OCI-LY1 (cell line): Measurements from ENCODE around the gene IBA57.

ENCODE experiments used
- EZH2 ChIP-seq: fragments of 200-600 bp; sonication (generic), shearing (Covaris generic); IDR thresholded peaks from 2 replicates; pipeline ENCODE4 v1.8.0; 2017; ENCODE audit warnings: borderline replicate concordance, mixed run types, mild to moderate bottlenecking, antibody characterized with exemption, low read length, moderate library complexity, mixed read lengths
- TF ChIP-seq, protein P1 (sequence below): fragments of 200-600 bp; sonication (generic), shearing (Covaris generic); IDR thresholded peaks from 2 replicates; pipeline ENCODE4 v1.5.1; 2017; ENCODE audit warnings: mild to moderate bottlenecking, antibody characterized with exemption, low read length, moderate library complexity, mixed read lengths

DNA sequence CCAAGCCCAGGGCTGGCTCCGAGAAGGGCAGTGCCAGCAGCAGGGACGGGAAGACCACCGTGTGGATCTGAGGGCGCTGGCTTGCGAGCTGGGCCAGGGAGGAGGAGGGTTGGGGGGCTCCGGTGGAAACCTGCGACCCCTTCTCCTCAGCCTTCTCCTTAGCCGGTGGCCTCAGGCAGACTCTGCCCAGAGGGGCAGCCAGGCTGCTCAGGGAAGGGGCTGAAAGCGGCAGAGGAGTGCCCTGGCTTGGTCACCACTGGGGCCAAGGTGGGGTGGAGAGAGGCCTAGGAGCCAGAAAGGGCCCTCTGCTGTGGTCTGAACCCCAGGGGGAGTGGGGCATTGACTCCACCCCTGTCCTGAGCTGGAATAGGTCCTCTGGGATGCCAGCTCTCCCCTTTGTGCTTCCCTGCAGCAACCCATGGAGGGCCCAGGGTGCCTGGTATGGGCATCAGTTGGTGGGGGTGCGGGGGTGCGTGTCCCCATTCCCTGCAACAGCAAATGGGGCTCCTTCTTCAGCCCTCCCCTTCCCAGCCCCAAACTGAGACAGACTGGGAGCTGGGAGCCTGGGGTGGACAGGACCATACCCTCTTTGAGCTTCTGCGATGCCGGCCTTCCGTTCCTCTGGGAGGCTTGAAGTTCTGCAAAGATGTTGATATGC, 6.5 kb upstream of the IBA57 start:
- TF ChIP-seq, protein P1, sequence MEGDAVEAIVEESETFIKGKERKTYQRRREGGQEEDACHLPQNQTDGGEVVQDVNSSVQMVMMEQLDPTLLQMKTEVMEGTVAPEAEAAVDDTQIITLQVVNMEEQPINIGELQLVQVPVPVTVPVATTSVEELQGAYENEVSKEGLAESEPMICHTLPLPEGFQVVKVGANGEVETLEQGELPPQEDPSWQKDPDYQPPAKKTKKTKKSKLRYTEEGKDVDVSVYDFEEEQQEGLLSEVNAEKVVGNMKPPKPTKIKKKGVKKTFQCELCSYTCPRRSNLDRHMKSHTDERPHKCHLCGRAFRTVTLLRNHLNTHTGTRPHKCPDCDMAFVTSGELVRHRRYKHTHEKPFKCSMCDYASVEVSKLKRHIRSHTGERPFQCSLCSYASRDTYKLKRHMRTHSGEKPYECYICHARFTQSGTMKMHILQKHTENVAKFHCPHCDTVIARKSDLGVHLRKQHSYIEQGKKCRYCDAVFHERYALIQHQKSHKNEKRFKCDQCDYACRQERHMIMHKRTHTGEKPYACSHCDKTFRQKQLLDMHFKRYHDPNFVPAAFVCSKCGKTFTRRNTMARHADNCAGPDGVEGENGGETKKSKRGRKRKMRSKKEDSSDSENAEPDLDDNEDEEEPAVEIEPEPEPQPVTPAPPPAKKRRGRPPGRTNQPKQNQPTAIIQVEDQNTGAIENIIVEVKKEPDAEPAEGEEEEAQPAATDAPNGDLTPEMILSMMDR, result no peak
- TF ChIP-seq EZH2, result no peak
